Measurements from ENCODE around the gene CD180. TPM values are rescaled to one million over a fixed set of nuclear protein-coding genes. Genes with fewer than 3 reads are reported as not detected.

The CD180 gene
- total RNA-seq, 4 donors from 2014 or later = 0.10 to 0.56 (median 0.22) TPM; not detected in 1

GRCh38 chr5:67166460-67167285, 29.9 kb downstream of the CD180 start:
- ATAC-seq (peak; percentile 14 to 42), DNase-seq (peak in 1 of 2 donors; percentile 48)
- TF ChIP-seq CTCF (IDR thresholded peaks at IDR 0.05 in 4 of 5, conservative IDR thresholded peaks at IDR 0.05 in 1 of 5) (no peak), POLR2A (IDR thresholded peaks at IDR 0.05) (no peak)
- intact Hi-C loops (cut with DNase I; ENCODE audit: low total_unique reads) (no loop called here), in situ Hi-C loops (cut with MboI; ENCODE audit: low sequenced_read_pairs in 4 of 4) (loop anchor here in 1 of 4 donors (10.0 kb wide), 1 partner anchor 48 kb away; no protein-coding TSS in a partner anchor)
- H3K27me3 ChIP-seq = no peaks in the 10 kb centered on the region
- H3K27ac ChIP-seq = peak overlapping the region; percentile 53 to 75 (median 57)
- no peaks in the 10 kb centered on the region for H3K4me1 ChIP-seq
- H3K9me3 ChIP-seq = no peaks in the 10 kb centered on the region
- peak overlapping the region; percentile 8 to 46 (median 18) for H3K4me3 ChIP-seq
- H3K36me3 ChIP-seq = peaks cover 0 to 55% of the 10 kb centered on the region in 2 donors

GRCh38 chr5:67165526-67166459, 30.8 kb downstream of the CD180 start:
- in situ Hi-C loops (cut with MboI; ENCODE audit: low sequenced_read_pairs in 4 of 4) = loop anchor here in 1 of 4 donors (10.0 kb wide), 1 partner anchor 49 kb away; no protein-coding TSS in a partner anchor
- peaks cover 0 to 59% of the 10 kb centered on the region in 2 donors for H3K36me3 ChIP-seq

GRCh38 chr5:67164856-67165525, 31.6 kb downstream of the CD180 start:
- ATAC-seq (no peak), DNase-seq (no peak)
- in situ Hi-C loops (cut with MboI; ENCODE audit: low sequenced_read_pairs in 4 of 4) (loop anchor here in 2 of 4 donors (5.0 to 10.0 kb wide), 2 partner anchors 47 to 50 kb away; no protein-coding TSS in a partner anchor), intact Hi-C loops (cut with DNase I; ENCODE audit: low total_unique reads) (loop anchor here (2.0 kb wide), 1 partner anchor 44 kb away; no protein-coding TSS in a partner anchor)
- Histone ChIP-seq H3K4me1 (no peaks in the 10 kb centered on the region), H3K4me3 (no peak overlapping the region), H3K36me3 (peaks cover 0 to 67% of the 10 kb centered on the region in 2 donors), H3K27ac (peak overlapping the region in 1 of 4 donors; percentile 60), H3K9me3 (no peaks in the 10 kb centered on the region), H3K27me3 (no peaks in the 10 kb centered on the region)
- TF ChIP-seq POLR2A (IDR thresholded peaks at IDR 0.05) (no peak), CTCF (IDR thresholded peaks at IDR 0.05 in 4 of 5, conservative IDR thresholded peaks at IDR 0.05 in 1 of 5) (no peak)

More at GRCh38 chr5:67165526-67166459, 30.8 kb downstream of the CD180 start:
- Histone ChIP-seq H3K4me1 (no peaks in the 10 kb centered on the region), H3K27me3 (no peaks in the 10 kb centered on the region), H3K27ac (peak overlapping the region; percentile 53 to 75 (median 57)), H3K4me3 (peak overlapping the region; percentile 8 to 46 (median 18)), H3K9me3 (no peaks in the 10 kb centered on the region)
- ATAC-seq (peak; percentile 63 to 79), DNase-seq (peak; percentile 44 to 72)
- intact Hi-C loops (cut with DNase I; ENCODE audit: low total_unique reads) = loop anchor here (2.0 kb wide), 1 partner anchor 43 kb away; no protein-coding TSS in a partner anchor
- TF ChIP-seq POLR2A (IDR thresholded peaks at IDR 0.05) (no peak), CTCF (IDR thresholded peaks at IDR 0.05 in 4 of 5, conservative IDR thresholded peaks at IDR 0.05 in 1 of 5) (peak; percentile 28 to 60 (median 56))

Measured in gastrocnemius medialis (tissue), 4 donors.